B cell (primary cell): ENCODE measurements around the gene TMEM168. TPM values are rescaled to one million over a fixed set of nuclear protein-coding genes. Genes with fewer than 3 reads are reported as not detected.
A peak's percentile ranks its signal among the peaks of the same experiment; 100 is the strongest.

Experiments
- ATAC-seq: fragments of 200-7000 bp; cut with Tn5 transposase; one replicate; pipeline ENCODE4 v1.10.0; 2021; ENCODE audit warnings: low read depth, mild to moderate bottlenecking, moderate number of reproducible peaks, moderate library complexity
- CTCF ChIA-PET: fragments of 350-600 bp; sonication (Branson Sonifier 250); formaldehyde crosslinking; loops from one replicate; lab custom pipeline; 2021; ENCODE audit warnings: antibody characterized with exemption, inconsistent platforms; lab: Charles Lee
- POLR2A ChIA-PET: fragments of 350-600 bp; sonication (Branson Sonifier 250); formaldehyde crosslinking; loops from one replicate; lab custom pipeline; 2021; ENCODE audit warnings: antibody characterized with exemption; lab: Charles Lee
- DNase-seq: peaks from one replicate; pipeline ENCODE4 v3.0.0; 2013
- H2AFZ ChIP-seq: 2 replicates; pipeline ENCODE4 v1.6.1; 2012; ENCODE audit warnings: mild to moderate bottlenecking, low read depth, low read length; ENCODE audit not compliant: insufficient read depth, poor library complexity, severe bottlenecking
- H3K27ac ChIP-seq, 2 donors: 1 replicate in 1 of 2; 2 replicates in 1 of 2; pipeline ENCODE4 v1.5.1; 2012 to 2013; ENCODE audit warnings: low read length in 2 of 2, mild to moderate bottlenecking in 2 of 2, moderate library complexity in 1 of 2
- H3K27me3 ChIP-seq, 4 experiments: fragments of 200-600 bp in 1 of 4; sonication (generic) in 1 of 4; replicated peaks in 1 of 4; 1 replicate in 2 of 4; 2 replicates in 2 of 4; pipeline versions ENCODE4 v1.6.1 to v1.7.0; 2013 to 2016; ENCODE audit warnings: low read length in 3 of 4, mild to moderate bottlenecking in 2 of 4, mixed read lengths in 1 of 4, moderate library complexity in 1 of 4; ENCODE audit not compliant: insufficient read depth in 4 of 4, control insufficient read depth in 3 of 4; ENCODE audit errors: control extremely low read depth in 1 of 4
- H3K36me3 ChIP-seq, 2 experiments: replicated peaks in 1 of 2; 1 replicate in 1 of 2; 2 replicates in 1 of 2; pipeline versions ENCODE4 v1.6.1 to v1.7.1; 2013; ENCODE audit warnings: low read length in 1 of 2; ENCODE audit not compliant: insufficient read depth in 2 of 2, control insufficient read depth in 1 of 2; ENCODE audit errors: control extremely low read depth in 1 of 2, extremely low read depth in 1 of 2
- H3K4me1 ChIP-seq, 2 donors: fragments of 200-600 bp in 1 of 2; sonication (generic) in 1 of 2; 1 replicate in 1 of 2; 2 replicates in 1 of 2; pipeline versions ENCODE4 v1.5.1 to v1.6.1; 2013 to 2017; ENCODE audit warnings: low read length in 2 of 2; ENCODE audit not compliant: control insufficient read depth in 2 of 2, insufficient read depth in 2 of 2
- H3K4me2 ChIP-seq: replicated peaks from 2 replicates; pipeline ENCODE3; 2012; ENCODE audit warnings: mild to moderate bottlenecking, low read depth, low read length; ENCODE audit not compliant: poor library complexity, severe bottlenecking
- H3K4me3 ChIP-seq, 5 experiments: fragments of 200-600 bp in 1 of 5; sonication (generic) in 1 of 5; 1 replicate in 3 of 5; 2 replicates in 2 of 5; pipeline versions ENCODE4 v1.5.1 to v1.7.0; 2011 to 2016; ENCODE audit warnings: low read length in 4 of 5, mild to moderate bottlenecking in 4 of 5, low read depth in 2 of 5, control low read depth in 1 of 5, moderate library complexity in 1 of 5; ENCODE audit not compliant: insufficient read depth in 1 of 5; ENCODE audit errors: control extremely low read depth in 1 of 5, extremely low read depth in 1 of 5
- H3K79me2 ChIP-seq: fragments of 200-600 bp; sonication (generic); one replicate; pipeline ENCODE4 v1.6.0; 2016; ENCODE audit warnings: low read length; ENCODE audit not compliant: control insufficient read depth, insufficient read depth
- H3K9ac ChIP-seq: fragments of 200-600 bp; sonication (generic); 2 replicates; pipeline ENCODE4 v1.6.1; 2017; ENCODE audit warnings: mild to moderate bottlenecking, low read length, moderate library complexity
- H3K9me3 ChIP-seq, 3 donors: one replicate each; pipeline versions ENCODE4 v1.6.1 to v1.7.1; 2013; ENCODE audit warnings: low read length in 2 of 3; ENCODE audit not compliant: control insufficient read depth in 2 of 3, insufficient read depth in 1 of 3; ENCODE audit errors: control extremely low read depth in 1 of 3
- H4K20me1 ChIP-seq: 2 replicates; pipeline ENCODE4 v1.6.0; 2012; ENCODE audit warnings: mild to moderate bottlenecking, low read length; ENCODE audit not compliant: insufficient read depth, control insufficient read depth, poor library complexity, severe bottlenecking
- H3K27ac Mint-ChIP-seq: one replicate; pipeline ENCODE4 v1.8.0; 2021; ENCODE audit warnings: mixed read lengths
- H3K27me3 Mint-ChIP-seq: one replicate; pipeline ENCODE4 v1.8.0; 2021; ENCODE audit warnings: mixed read lengths
- H3K4me1 Mint-ChIP-seq: one replicate; pipeline ENCODE4 v1.8.0; 2021; ENCODE audit warnings: mixed read lengths
- H3K4me3 Mint-ChIP-seq: one replicate; pipeline ENCODE4 v1.8.0; 2021; ENCODE audit warnings: mixed read lengths
- H3K9me3 Mint-ChIP-seq: one replicate; pipeline ENCODE4 v1.8.0; 2022; ENCODE audit warnings: mixed read lengths; ENCODE audit not compliant: insufficient read depth
- EZH2 ChIP-seq: IDR thresholded peaks from 2 replicates; pipeline ENCODE4 v1.6.1; 2012; ENCODE audit warnings: borderline replicate concordance, low read depth, mild to moderate bottlenecking, moderate library complexity, low read length; ENCODE audit not compliant: insufficient read depth, poor library complexity, severe bottlenecking
- WGBS: methylation state at CpG from one replicate; pipeline ENCODE4 v1.1.5; 2013; ENCODE audit warnings: missing lambda C conversion rate; ENCODE audit not compliant: insufficient coverage; 5-methylcytosine and 5-hydroxymethylcytosine counted together
- intact Hi-C: fragments of 100-400 bp; cut with micrococcal nuclease; formaldehyde crosslinking; loops from one replicate; pipeline ENCODE4 v1.10.0; 2022
- polyA plus RNA-seq: library from polyadenylated mRNA; depleted of rRNA; stranded (reverse); fragments of >200 nt; gene quantifications from 2 replicates; pipeline ENCODE4 v1.2.3, GENCODE V29; 2012
- total RNA-seq, 2 donors: library from RNA; stranded (reverse); fragments of 120-200 nt in 1 of 2; gene quantifications; 1 replicate in 1 of 2; 2 replicates in 1 of 2; pipeline versions ENCODE4 v1.2.3 to v1.2.4, GENCODE V29; 2013 to 2022
- TF ChIP-seq, protein P1 (sequence below): fragments of 200-600 bp; IDR thresholded peaks from one replicate; pipeline ENCODE4 v1.8.0; 2022; ENCODE audit warnings: antibody characterized with exemption, mild to moderate bottlenecking

The TMEM168 gene
- total and polyA plus RNA-seq, 2 donors (not counting 1 experiment from before 2014, with no cell fraction given) = 12.7 to 31.8 TPM

DNA sequence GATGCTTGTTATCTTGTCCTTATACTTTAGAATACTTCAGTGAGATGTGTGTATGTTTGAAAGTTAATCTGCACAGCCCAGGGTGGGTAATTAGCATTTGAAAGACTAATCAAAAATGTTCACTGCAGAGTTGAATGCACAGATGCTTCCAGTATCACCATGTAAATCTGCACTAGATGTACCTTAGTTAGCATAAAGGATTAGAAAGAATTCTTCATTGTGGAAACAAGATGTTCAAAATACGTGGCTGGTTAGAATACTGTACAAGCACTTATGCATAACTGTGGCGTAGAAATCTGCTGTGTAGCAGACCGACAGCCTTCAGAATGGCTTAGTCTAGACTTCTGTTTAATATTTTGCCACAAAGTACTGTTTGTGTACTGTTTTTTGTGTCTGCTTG is 2.2 kb upstream of the TMEM168 start:
- H3K27ac ChIP-seq = no peak overlapping the region
- Mint-ChIP-seq H3K9me3 (no peaks in the 10 kb centered on the region), H3K4me1 (peaks cover 35% of the 10 kb centered on the region), H3K4me3 (no peak overlapping the region), H3K27ac (no peak overlapping the region), H3K27me3 (no peaks in the 10 kb centered on the region)
- WGBS = 100% methylated on average over 2 of the region's 3 CpGs
- H3K4me1 ChIP-seq = peaks cover 16 to 23% of the 10 kb centered on the region in 2 donors
- no peaks in the 10 kb centered on the region for H3K27me3 ChIP-seq
- no peaks in the 10 kb centered on the region for H4K20me1 ChIP-seq
- H2AFZ ChIP-seq = peak overlapping the region; percentile 34
- no peak overlapping the region for H3K9ac ChIP-seq
- H3K36me3 ChIP-seq = no peaks in the 10 kb centered on the region
- H3K9me3 ChIP-seq = no peaks in the 10 kb centered on the region
- ChIA-PET POLR2A (no interaction called here), CTCF (no interaction called here)
- ATAC-seq (no peak), DNase-seq (no peak)
- intact Hi-C loops = loop anchor here (5.0 kb wide), 1 partner anchor 90 kb away; no protein-coding TSS in a partner anchor
- H3K79me2 ChIP-seq = peaks cover 22% of the 10 kb centered on the region
- TF ChIP-seq, protein P1, sequence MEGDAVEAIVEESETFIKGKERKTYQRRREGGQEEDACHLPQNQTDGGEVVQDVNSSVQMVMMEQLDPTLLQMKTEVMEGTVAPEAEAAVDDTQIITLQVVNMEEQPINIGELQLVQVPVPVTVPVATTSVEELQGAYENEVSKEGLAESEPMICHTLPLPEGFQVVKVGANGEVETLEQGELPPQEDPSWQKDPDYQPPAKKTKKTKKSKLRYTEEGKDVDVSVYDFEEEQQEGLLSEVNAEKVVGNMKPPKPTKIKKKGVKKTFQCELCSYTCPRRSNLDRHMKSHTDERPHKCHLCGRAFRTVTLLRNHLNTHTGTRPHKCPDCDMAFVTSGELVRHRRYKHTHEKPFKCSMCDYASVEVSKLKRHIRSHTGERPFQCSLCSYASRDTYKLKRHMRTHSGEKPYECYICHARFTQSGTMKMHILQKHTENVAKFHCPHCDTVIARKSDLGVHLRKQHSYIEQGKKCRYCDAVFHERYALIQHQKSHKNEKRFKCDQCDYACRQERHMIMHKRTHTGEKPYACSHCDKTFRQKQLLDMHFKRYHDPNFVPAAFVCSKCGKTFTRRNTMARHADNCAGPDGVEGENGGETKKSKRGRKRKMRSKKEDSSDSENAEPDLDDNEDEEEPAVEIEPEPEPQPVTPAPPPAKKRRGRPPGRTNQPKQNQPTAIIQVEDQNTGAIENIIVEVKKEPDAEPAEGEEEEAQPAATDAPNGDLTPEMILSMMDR = no peak
- TF ChIP-seq EZH2 = no peak
- no peak overlapping the region for H3K4me2 ChIP-seq
- H3K4me3 ChIP-seq = no peak overlapping the region

DNA sequence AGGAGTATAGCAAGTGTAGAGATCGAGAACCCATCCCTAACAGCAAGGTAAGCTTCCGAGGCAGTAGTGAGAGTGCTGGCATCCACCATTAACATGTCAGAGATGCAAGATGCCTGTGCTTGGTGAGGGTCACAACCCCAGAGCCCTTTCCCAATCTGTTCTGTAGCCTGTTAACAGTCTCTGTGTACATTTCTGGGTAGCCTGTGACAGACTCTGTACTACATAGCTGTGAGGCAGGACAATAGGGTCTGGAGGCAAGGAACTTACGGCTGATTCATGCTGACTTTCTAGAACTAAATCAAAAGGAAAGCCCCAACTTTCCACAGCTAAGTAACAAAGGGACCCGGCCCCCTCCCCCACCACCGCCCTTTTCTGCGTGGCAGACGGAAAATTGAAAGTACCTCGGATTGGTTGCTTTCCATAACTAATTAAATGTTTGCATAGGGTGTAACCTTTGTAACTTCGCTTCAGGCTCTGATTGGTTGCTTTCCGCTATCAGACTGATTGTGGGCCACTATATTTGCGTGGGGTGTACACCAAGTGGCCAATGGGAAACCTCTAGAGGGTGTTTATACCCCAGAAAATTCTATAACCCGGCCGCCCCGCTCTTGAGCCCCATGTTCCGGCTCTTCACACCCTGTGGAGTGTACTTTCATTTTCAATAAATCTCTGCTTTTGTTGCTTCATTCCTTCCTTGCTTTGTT is 1.4 kb upstream of the TMEM168 start:
- intact Hi-C loops = loop anchor here (2.0 to 5.0 kb wide), 2 partner anchors 91 to 585 kb away; partner anchors contain the start of genes DOCK4 and ZNF277
- no peaks in the 10 kb centered on the region for H3K36me3 ChIP-seq
- peaks cover 39% of the 10 kb centered on the region for H3K4me1 Mint-ChIP-seq
- H3K79me2 ChIP-seq = peaks cover 22% of the 10 kb centered on the region
- H3K27ac ChIP-seq = no peak overlapping the region
- H4K20me1 ChIP-seq = no peaks in the 10 kb centered on the region
- peak overlapping the region; percentile 99 for H2AFZ ChIP-seq
- ATAC-seq (no peak), DNase-seq (no peak)
- no peak overlapping the region for H3K4me3 Mint-ChIP-seq
- no peaks in the 10 kb centered on the region for H3K27me3 ChIP-seq
- H3K9me3 ChIP-seq = no peaks in the 10 kb centered on the region
- POLR2A ChIA-PET = interaction anchor here (1.9 kb wide), 1 partner anchor 342 kb away, joined by 6 read pairs; the partner anchor contains the start of gene IFRD1
- no peak overlapping the region for H3K4me2 ChIP-seq
- no peak overlapping the region for H3K4me3 ChIP-seq
- peaks cover 16 to 23% of the 10 kb centered on the region in 2 donors for H3K4me1 ChIP-seq
- no peak overlapping the region for H3K9ac ChIP-seq
- TF ChIP-seq, protein P1 = no peak
- no peaks in the 10 kb centered on the region for H3K27me3 Mint-ChIP-seq
- CTCF ChIA-PET = interaction anchor here (1.0 kb wide), 1 partner anchor 107 kb away, joined by 3 read pairs; no protein-coding TSS in a partner anchor
- H3K27ac Mint-ChIP-seq = peak overlapping the region; percentile 47
- no peaks in the 10 kb centered on the region for H3K9me3 Mint-ChIP-seq
- WGBS = 98% methylated on average over 7 of the region's 15 CpGs
